Transverse colon (tissue), 4 donors: ENCODE results near the gene PPP1R12B.
"Not testable (repeated sequence)": the region's sequence is repeated elsewhere in the genome, so short reads cannot be mapped to it uniquely, and the experiment has no call there.

ENCODE experiments used
- CTCF ChIP-seq, 5 experiments: fragments of 200-600 bp in 3 of 5; fragments of 450-650 bp in 2 of 5; sonication (generic) in 3 of 5; IDR thresholded peaks; 1 replicate in 2 of 5; 2 replicates in 3 of 5; pipeline ENCODE4 v1.5.1; 2016 to 2017; ENCODE audit warnings: antibody characterized with exemption in 5 of 5, inconsistent platforms in 3 of 5, mild to moderate bottlenecking in 2 of 5, moderate library complexity in 1 of 5
- EP300 ChIP-seq: sonication (generic); formaldehyde crosslinking; IDR thresholded peaks from one replicate; pipeline ENCODE4 v1.6.1; 2017; ENCODE audit warnings: antibody characterized with exemption, low read depth
- POLR2A ChIP-seq: fragments of 450-650 bp; IDR thresholded peaks from one replicate; pipeline ENCODE4 v1.6.1; 2016; ENCODE audit warnings: antibody characterized with exemption, mild to moderate bottlenecking, moderate library complexity
- POLR2AphosphoS5 ChIP-seq, 3 donors: sonication (generic); formaldehyde crosslinking; IDR thresholded peaks; one replicate each; pipeline ENCODE4 v1.6.1; 2016; ENCODE audit warnings: antibody characterized with exemption in 3 of 3

GRCh38 chr1:202620036-202620435 lies 271.5 kb downstream of the PPP1R12B start:
- TF ChIP-seq CTCF (IDR thresholded peaks at IDR 0.05); POLR2A; POLR2AphosphoS5 (IDR thresholded peaks at IDR 0.05); EP300: not testable (repeated sequence)
